Neural cell (in vitro differentiated cells): ENCODE measurements around the gene WWTR1. TPM values are rescaled to one million over a fixed set of nuclear protein-coding genes. Genes with fewer than 3 reads are reported as not detected.

Experiments
- H2AFZ ChIP-seq: fragments of 200-600, 300-800 bp; sonication (generic), shearing (Covaris generic); 2 replicates; pipeline ENCODE4 v1.6.0; 2014; ENCODE audit warnings: low read depth, mild to moderate bottlenecking, antibody characterized with exemption, low read length, moderate library complexity
- H3F3A ChIP-seq: fragments of 200-600 bp; shearing (Covaris generic); 2 replicates; pipeline ENCODE4 v1.6.1; 2016; ENCODE audit warnings: mild to moderate bottlenecking, moderate library complexity, mixed read lengths, antibody characterized with exemption, low read length; ENCODE audit not compliant: insufficient read depth, poor library complexity, severe bottlenecking
- H3K27ac ChIP-seq: fragments of 200-600, 300-800 bp; sonication (generic), shearing (Covaris generic); 2 replicates; pipeline ENCODE4 v1.5.1; 2014; ENCODE audit warnings: mild to moderate bottlenecking, low read length, moderate library complexity
- H3K27me3 ChIP-seq: fragments of 300-800, 200-600 bp; sonication (generic), shearing (Covaris generic); 2 replicates; pipeline ENCODE4 v1.6.0; 2014; ENCODE audit warnings: mild to moderate bottlenecking, low read depth, low read length, moderate library complexity; ENCODE audit not compliant: insufficient read depth
- H3K36me3 ChIP-seq: fragments of 300-800, 200-600 bp; sonication (generic), shearing (Covaris generic); 2 replicates; pipeline ENCODE4 v1.5.1; 2014; ENCODE audit warnings: mild to moderate bottlenecking, antibody characterized with exemption, low read length, moderate library complexity; ENCODE audit not compliant: insufficient read depth
- H3K4me2 ChIP-seq: fragments of 300-800, 200-600 bp; sonication (generic), shearing (Covaris generic); 2 replicates; pipeline ENCODE4 v1.6.0; 2014; ENCODE audit warnings: mild to moderate bottlenecking, low read length
- H3K4me3 ChIP-seq: fragments of 300-800, 200-600 bp; sonication (generic), shearing (Covaris generic); 2 replicates; pipeline ENCODE4 v1.5.1; 2014; ENCODE audit warnings: mild to moderate bottlenecking, low read length, moderate library complexity
- H3K79me2 ChIP-seq: fragments of 200-600 bp; shearing (Covaris generic); replicated peaks from 2 replicates; pipeline ENCODE4 v1.6.0; 2014; ENCODE audit warnings: mild to moderate bottlenecking, low read length, moderate library complexity; ENCODE audit not compliant: insufficient read depth
- H3K9ac ChIP-seq: fragments of 300-800, 200-600 bp; sonication (generic), shearing (Covaris generic); 2 replicates; pipeline ENCODE4 v1.6.1; 2016; ENCODE audit warnings: mild to moderate bottlenecking, low read length, mixed read lengths
- H3K9me2 ChIP-seq: fragments of 200-600 bp; shearing (Covaris generic); 2 replicates; pipeline ENCODE4 v1.6.1; 2016; ENCODE audit warnings: mild to moderate bottlenecking, low read length, mixed read lengths; ENCODE audit not compliant: insufficient read depth
- H3K9me3 ChIP-seq: fragments of 200-600, 300-800 bp; sonication (generic), shearing (Covaris generic); 2 replicates; pipeline ENCODE4 v1.6.1; 2016; ENCODE audit warnings: mild to moderate bottlenecking, mixed run types, low read length, moderate library complexity, mixed read lengths
- H4K20me1 ChIP-seq: fragments of 200-600 bp; shearing (Covaris generic); 2 replicates; pipeline ENCODE4 v1.6.1; 2016; ENCODE audit warnings: mild to moderate bottlenecking, mixed run types; ENCODE audit not compliant: insufficient read depth
- EP300 ChIP-seq: fragments of 450-650 bp; conservative IDR thresholded peaks from 2 replicates; pipeline ENCODE4 v1.6.1; 2014; ENCODE audit warnings: antibody characterized with exemption, mild to moderate bottlenecking, moderate library complexity; ENCODE audit not compliant: poor library complexity, severe bottlenecking
- EZH2 ChIP-seq: fragments of 200-600, 300-800 bp; shearing (Covaris generic), sonication (generic); IDR thresholded peaks from 2 replicates; pipeline ENCODE4 v1.6.1; 2014; ENCODE audit warnings: antibody characterized with exemption, low read length, borderline replicate concordance, mild to moderate bottlenecking; ENCODE audit not compliant: insufficient read depth, poor library complexity, severe bottlenecking
- MXI1 ChIP-seq: fragments of 450-650 bp; conservative IDR thresholded peaks from 2 replicates; pipeline ENCODE4 v1.6.1; 2014; ENCODE audit warnings: antibody characterized with exemption, mild to moderate bottlenecking; ENCODE audit not compliant: poor library complexity, severe bottlenecking
- POLR2AphosphoS5 ChIP-seq: IDR thresholded peaks from 2 replicates; pipeline ENCODE4 v1.6.1; 2012
- RAD21 ChIP-seq: fragments of 450-650 bp; conservative IDR thresholded peaks from 2 replicates; pipeline ENCODE4 v1.6.1; 2014; ENCODE audit warnings: antibody characterized with exemption, mild to moderate bottlenecking, moderate library complexity
- SMC3 ChIP-seq: fragments of 450-650 bp; conservative IDR thresholded peaks from 2 replicates; pipeline ENCODE4 v1.6.1; 2014; ENCODE audit warnings: antibody characterized with exemption, mild to moderate bottlenecking, moderate library complexity; ENCODE audit not compliant: poor library complexity
- TAF1 ChIP-seq: IDR thresholded peaks from 2 replicates; pipeline ENCODE4 v1.6.1; 2012; ENCODE audit warnings: low read depth
- polyA plus RNA-seq: library from polyadenylated mRNA; depleted of rRNA; stranded (reverse); fragments of >200 nt; gene quantifications from 2 replicates; pipeline ENCODE4 v1.2.3, GENCODE V29; 2014
- TF ChIP-seq, protein P1 (sequence below): IDR thresholded peaks from 2 replicates; pipeline ENCODE4 v1.6.1; 2012; ENCODE audit warnings: borderline replicate concordance
- TF ChIP-seq, protein P2 (sequence below): fragments of 450-650 bp; IDR thresholded peaks from 2 replicates; pipeline ENCODE4 v1.5.1; 2014; ENCODE audit warnings: antibody characterized with exemption, mild to moderate bottlenecking, moderate library complexity; ENCODE audit not compliant: poor library complexity, severe bottlenecking

Gene WWTR1
- polyA plus RNA-seq, 1 donor from 2014 or later = 0.97 TPM

DNA sequence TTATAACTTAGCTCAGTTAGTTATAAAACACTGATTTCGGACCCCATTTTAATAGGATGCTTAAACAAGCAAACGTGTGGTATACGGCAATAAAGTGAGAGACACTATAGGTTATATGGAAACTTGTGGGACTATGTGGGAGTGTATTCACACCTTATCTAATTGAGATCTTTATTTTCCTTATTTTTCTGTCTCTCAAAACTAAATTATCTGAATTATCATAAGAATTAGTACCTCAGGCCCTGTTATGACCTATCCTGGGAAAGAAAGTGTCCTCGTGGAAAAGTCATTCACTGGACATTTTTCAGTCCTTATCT, 14.4 kb downstream of the WWTR1 start:
- Histone ChIP-seq H3K4me3 (peak overlapping the region; percentile 18), H3K9me3 (no peaks in the 10 kb centered on the region), H3K9ac (no peak overlapping the region), H3K27me3 (no peaks in the 10 kb centered on the region), H4K20me1 (no peaks in the 10 kb centered on the region), H3K27ac (peak overlapping the region; percentile 64), H3F3A (no peaks in the 10 kb centered on the region), H3K79me2 (no peaks in the 10 kb centered on the region), H3K36me3 (no peaks in the 10 kb centered on the region), H3K9me2 (no peaks in the 10 kb centered on the region), H2AFZ (no peak overlapping the region), H3K4me2 (no peak overlapping the region)
- TF ChIP-seq EP300 (no peak), SMC3 (no peak), POLR2AphosphoS5 (no peak), TAF1 (no peak), RAD21 (no peak), MXI1 (no peak), EZH2 (no peak)
- TF ChIP-seq, protein P1, sequence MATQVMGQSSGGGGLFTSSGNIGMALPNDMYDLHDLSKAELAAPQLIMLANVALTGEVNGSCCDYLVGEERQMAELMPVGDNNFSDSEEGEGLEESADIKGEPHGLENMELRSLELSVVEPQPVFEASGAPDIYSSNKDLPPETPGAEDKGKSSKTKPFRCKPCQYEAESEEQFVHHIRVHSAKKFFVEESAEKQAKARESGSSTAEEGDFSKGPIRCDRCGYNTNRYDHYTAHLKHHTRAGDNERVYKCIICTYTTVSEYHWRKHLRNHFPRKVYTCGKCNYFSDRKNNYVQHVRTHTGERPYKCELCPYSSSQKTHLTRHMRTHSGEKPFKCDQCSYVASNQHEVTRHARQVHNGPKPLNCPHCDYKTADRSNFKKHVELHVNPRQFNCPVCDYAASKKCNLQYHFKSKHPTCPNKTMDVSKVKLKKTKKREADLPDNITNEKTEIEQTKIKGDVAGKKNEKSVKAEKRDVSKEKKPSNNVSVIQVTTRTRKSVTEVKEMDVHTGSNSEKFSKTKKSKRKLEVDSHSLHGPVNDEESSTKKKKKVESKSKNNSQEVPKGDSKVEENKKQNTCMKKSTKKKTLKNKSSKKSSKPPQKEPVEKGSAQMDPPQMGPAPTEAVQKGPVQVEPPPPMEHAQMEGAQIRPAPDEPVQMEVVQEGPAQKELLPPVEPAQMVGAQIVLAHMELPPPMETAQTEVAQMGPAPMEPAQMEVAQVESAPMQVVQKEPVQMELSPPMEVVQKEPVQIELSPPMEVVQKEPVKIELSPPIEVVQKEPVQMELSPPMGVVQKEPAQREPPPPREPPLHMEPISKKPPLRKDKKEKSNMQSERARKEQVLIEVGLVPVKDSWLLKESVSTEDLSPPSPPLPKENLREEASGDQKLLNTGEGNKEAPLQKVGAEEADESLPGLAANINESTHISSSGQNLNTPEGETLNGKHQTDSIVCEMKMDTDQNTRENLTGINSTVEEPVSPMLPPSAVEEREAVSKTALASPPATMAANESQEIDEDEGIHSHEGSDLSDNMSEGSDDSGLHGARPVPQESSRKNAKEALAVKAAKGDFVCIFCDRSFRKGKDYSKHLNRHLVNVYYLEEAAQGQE = no peak
- TF ChIP-seq, protein P2, sequence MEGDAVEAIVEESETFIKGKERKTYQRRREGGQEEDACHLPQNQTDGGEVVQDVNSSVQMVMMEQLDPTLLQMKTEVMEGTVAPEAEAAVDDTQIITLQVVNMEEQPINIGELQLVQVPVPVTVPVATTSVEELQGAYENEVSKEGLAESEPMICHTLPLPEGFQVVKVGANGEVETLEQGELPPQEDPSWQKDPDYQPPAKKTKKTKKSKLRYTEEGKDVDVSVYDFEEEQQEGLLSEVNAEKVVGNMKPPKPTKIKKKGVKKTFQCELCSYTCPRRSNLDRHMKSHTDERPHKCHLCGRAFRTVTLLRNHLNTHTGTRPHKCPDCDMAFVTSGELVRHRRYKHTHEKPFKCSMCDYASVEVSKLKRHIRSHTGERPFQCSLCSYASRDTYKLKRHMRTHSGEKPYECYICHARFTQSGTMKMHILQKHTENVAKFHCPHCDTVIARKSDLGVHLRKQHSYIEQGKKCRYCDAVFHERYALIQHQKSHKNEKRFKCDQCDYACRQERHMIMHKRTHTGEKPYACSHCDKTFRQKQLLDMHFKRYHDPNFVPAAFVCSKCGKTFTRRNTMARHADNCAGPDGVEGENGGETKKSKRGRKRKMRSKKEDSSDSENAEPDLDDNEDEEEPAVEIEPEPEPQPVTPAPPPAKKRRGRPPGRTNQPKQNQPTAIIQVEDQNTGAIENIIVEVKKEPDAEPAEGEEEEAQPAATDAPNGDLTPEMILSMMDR = no peak

DNA sequence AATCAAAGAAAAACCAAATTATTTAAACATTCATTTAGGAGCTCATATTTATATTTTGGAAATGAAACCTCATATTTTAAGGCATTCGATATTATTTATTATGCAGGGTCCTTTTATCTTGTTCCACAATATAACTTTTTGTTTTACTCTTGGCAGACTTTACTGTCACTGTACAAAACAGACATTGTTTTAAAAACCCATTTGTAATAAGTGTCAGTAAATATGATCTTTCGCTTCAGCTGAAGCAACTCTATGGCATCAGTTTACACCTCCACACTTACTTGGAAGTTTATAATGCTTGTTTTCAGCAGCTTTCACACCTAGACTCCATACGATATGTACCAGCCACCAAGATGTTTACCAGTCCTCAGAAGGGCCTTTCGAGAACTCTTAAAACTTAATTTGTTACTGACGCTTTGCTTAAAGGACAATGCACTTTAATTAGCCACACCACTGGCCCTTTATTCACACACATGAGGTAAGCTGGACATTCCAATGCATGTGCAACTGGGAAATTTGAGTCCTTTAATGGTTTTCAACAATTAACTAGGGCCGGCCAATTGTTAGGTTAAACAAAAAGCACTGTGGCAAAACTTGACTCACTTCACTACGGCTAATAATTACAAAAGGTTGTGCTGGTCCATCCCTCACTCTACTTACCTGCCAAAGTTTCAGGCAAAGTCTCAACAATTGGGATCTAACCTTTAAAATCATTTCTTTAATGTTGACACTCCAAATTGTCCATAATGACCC, 16.7 kb downstream of the WWTR1 start:
- no peak overlapping the region for H3K27ac ChIP-seq
- H3K4me3 ChIP-seq = no peak overlapping the region
- H3K9ac ChIP-seq = no peak overlapping the region
- H3K9me2 ChIP-seq = no peaks in the 10 kb centered on the region
- TF ChIP-seq TAF1 = no peak
- TF ChIP-seq EZH2 = no peak
- TF ChIP-seq, protein P1 = no peak
- TF ChIP-seq SMC3 = no peak
- TF ChIP-seq EP300 = no peak
- TF ChIP-seq, protein P2 = no peak
- no peak for TF ChIP-seq MXI1
- TF ChIP-seq RAD21 = no peak
- no peak for TF ChIP-seq POLR2AphosphoS5
- H4K20me1 ChIP-seq = no peaks in the 10 kb centered on the region
- no peaks in the 10 kb centered on the region for H3K27me3 ChIP-seq
- no peaks in the 10 kb centered on the region for H3K9me3 ChIP-seq
- no peaks in the 10 kb centered on the region for H3K36me3 ChIP-seq
- no peaks in the 10 kb centered on the region for H3K79me2 ChIP-seq
- no peak overlapping the region for H3K4me2 ChIP-seq
- H2AFZ ChIP-seq = no peak overlapping the region
- H3F3A ChIP-seq = no peaks in the 10 kb centered on the region
